Gastroesophageal sphincter (tissue), 3 donors: ENCODE data around the gene TAGLN.

Experiments
- CTCF ChIP-seq, 4 experiments: fragments of 200-600 bp in 2 of 4; fragments of 450-650 bp in 2 of 4; sonication (generic) in 1 of 4; IDR thresholded peaks; one replicate each; pipeline ENCODE4 v1.5.1; 2017 to 2019; ENCODE audit warnings: antibody characterized with exemption in 4 of 4, mild to moderate bottlenecking in 2 of 4, moderate library complexity in 2 of 4
- EP300 ChIP-seq: sonication (generic); formaldehyde crosslinking; IDR thresholded peaks from one replicate; pipeline ENCODE4 v1.6.1; 2017; ENCODE audit warnings: antibody characterized with exemption, mild to moderate bottlenecking
- POLR2A ChIP-seq, 2 donors: fragments of 450-650 bp; IDR thresholded peaks; one replicate each; pipeline ENCODE4 v1.6.1; 2017; ENCODE audit warnings: antibody characterized with exemption in 2 of 2, mild to moderate bottlenecking in 2 of 2, moderate library complexity in 1 of 2
- POLR2AphosphoS5 ChIP-seq: sonication (generic); formaldehyde crosslinking; IDR thresholded peaks from one replicate; pipeline ENCODE4 v1.6.1; 2017; ENCODE audit warnings: antibody characterized with exemption

DNA sequence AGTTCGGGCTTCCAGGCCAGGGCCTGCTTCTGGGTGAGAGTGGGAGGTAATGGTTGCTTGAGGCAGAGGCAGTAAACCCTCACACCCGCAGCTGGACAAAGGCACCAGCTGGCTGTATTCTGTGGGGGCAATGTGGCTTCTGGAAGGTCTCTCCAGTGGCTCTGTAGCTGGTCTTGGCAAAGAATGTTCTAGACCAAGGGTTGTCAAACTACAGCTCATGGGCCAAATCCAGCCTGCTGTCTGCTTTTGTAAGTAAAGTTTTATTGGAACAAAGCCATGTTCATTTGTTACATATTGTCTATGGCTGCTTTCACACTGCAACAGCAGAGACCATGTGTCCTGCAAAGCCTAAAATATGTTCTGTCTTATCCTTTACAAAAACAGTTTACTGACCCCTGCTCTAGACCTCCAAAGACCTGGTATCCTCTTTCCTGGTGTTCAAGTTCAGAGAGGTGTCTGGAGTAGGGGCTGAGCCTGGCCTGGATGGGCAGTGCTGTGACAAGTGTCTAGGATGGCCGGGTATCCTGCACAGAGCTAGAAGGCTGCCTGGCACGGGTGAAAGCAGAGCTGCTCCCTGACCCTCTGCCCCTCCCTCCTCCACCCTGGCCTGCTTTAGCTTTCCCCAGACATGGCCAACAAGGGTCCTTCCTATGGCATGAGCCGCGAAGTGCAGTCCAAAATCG is 3.4 kb downstream of the TAGLN start:
- TF ChIP-seq POLR2A (IDR thresholded peaks at IDR 0.05): no peak
- TF ChIP-seq CTCF (IDR thresholded peaks at IDR 0.05): peak in 1 of 4 experiments; percentile 21
- no peak for TF ChIP-seq EP300
- TF ChIP-seq POLR2AphosphoS5: no peak
